CD4-positive, alpha-beta T cell treated with Interleukin-15 for 1 hour (primary cell): ENCODE measurements around the gene FHIT.

ENCODE experiments used
- DNase-seq: peaks from one replicate; pipeline ENCODE4 v3.0.0-alpha.2; 2020

The FHIT gene

DNA sequence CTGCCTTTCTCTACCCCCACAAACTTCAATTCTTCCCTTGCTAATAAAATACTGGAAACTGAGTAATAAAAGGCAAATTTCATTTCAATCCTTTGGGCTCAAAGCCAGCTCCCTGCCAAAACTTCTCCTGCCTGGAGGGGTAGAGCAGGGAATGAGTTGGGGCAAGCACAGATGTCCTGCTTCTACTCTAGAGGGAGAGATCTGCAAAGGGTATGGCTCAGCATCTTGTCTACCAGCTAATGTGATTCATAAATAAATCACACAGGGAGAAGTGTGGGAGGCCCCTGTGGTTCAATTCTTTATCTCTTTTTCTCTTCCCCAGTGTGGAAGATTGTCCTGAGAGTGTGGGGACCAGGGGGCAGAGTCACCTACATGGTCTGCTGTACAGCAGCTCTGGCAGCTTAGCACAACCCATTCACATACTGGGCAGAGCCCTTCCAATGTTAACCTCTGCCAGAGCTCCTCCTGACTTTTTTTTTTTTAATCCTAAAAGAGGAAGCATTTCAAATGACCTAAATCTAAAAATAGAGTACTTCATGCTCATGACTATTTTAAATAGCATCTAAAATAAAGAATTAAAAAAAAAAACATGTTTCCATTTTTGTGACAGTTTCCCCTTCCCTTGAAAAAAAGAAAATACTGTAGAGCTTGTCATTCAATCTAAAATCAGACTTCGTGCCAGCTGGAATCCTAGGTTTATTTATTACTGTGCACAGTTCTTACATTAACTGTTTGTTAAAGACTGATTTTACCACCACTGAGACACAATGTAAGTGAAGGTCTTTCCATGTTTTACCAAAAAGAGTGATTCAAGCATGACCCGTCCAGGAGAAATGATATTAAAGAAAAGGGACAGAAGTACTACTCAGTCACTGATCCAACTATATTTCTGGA lies 1117.7 kb downstream of the FHIT start:
- no peak for DNase-seq

- DNase-seq = no peak
These were observed 1119.6 kb downstream of the FHIT start for GRCh38 chr3:60131618-60132017.

GRCh38 chr3:60126511-60127304 lies 1124.5 kb downstream of the FHIT start:
- DNase-seq = no peak

DNA sequence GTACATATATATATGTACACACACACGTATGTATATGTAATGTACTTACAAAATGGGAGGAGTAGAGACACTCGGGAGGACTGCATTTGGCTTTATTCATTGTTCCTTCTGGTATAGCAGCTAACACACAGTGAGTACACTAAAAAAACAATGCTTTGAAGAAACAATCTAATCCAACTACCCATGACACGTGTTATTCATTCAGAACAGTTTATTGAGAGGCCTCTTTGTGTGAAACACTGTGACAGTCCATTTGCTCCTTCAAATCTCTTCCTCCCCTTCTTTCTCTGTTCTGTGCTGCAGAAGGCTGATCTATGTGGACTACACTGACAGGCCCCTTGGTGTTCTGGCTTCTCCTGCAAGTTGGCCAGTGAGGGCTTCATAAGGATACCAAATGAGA lies 1125.6 kb downstream of the FHIT start:
- no peak for DNase-seq

DNA sequence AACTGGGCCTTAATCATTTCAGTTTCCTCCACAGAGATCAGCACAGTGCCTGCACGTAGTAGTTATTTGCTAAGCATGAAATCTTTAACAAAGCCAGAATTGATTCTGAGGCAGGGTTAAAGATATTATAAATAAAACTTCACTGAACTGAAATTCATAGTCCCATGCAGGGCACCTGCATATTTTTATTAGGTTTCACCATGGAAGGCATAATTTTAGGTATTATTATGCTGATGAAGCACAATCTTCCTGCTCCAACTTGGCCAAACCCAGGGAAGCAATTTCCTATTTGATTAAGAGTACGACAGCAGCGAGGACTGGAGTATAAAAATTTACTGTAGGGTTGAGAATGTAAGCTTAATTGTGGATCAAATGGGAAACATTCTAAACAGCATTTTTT lies 1131.0 kb downstream of the FHIT start:
- DNase-seq = no peak

GRCh38 chr3:60114191-60114590 lies 1137.1 kb downstream of the FHIT start:
- DNase-seq = no peak

GRCh38 chr3:60107275-60107674 lies 1144.0 kb downstream of the FHIT start:
- DNase-seq = no peak

GRCh38 chr3:60102154-60102553 lies 1149.1 kb downstream of the FHIT start:
- DNase-seq = no peak

- no peak for DNase-seq
These were observed 1149.6 kb downstream of the FHIT start for GRCh38 chr3:60101621-60102020.

DNA sequence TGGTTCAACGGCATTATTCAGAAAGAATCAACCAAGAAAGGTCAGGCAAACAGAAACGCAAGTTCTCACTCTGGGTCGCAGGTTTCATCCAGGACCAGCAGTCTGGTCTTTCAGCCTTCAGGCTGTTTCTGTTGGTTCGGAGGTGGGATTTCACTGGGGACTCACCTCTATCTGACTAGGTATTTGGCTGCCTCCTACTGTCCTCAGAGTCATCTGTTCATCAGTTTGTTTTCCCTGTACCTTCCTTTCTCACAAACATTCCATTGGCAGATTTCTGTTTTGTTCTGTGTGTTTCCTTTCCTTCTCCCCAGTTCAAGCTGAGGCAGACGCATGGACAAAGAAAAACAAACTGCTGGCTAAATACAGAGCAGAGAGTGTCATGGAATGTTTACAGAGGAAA lies 1154.8 kb downstream of the FHIT start:
- DNase-seq = no peak

DNA sequence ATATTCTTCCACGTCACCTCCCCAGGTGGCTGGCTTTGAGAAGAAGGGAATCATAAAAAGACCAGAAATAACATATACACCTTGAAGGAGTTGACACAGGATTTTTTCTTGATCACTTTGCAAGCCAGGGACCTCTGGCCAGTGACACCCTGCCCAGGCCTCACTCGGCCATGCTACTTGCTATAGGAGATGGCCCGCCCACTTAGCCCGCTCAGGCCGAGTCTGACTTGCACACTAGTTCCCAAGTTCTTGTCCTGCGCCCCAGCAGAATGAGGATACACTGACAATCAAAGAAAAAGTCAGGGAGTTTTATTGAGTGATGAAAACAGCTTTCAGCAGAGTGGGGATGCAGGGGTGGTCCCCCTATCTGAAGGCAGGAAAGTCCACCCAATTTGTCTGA lies 1155.3 kb downstream of the FHIT start:
- DNase-seq = no peak

- no peak for DNase-seq
These were observed 1155.7 kb downstream of the FHIT start for GRCh38 chr3:60095516-60095915.

GRCh38 chr3:60094392-60094947 lies 1156.8 kb downstream of the FHIT start:
- no peak for DNase-seq

GRCh38 chr3:60090548-60090947 lies 1160.7 kb downstream of the FHIT start:
- peak; percentile 21 for DNase-seq

- no peak for DNase-seq
These were observed 1164.4 kb downstream of the FHIT start for GRCh38 chr3:60086811-60087210.

- DNase-seq = no peak
These were observed 1165.6 kb downstream of the FHIT start for GRCh38 chr3:60085649-60086048.

DNA sequence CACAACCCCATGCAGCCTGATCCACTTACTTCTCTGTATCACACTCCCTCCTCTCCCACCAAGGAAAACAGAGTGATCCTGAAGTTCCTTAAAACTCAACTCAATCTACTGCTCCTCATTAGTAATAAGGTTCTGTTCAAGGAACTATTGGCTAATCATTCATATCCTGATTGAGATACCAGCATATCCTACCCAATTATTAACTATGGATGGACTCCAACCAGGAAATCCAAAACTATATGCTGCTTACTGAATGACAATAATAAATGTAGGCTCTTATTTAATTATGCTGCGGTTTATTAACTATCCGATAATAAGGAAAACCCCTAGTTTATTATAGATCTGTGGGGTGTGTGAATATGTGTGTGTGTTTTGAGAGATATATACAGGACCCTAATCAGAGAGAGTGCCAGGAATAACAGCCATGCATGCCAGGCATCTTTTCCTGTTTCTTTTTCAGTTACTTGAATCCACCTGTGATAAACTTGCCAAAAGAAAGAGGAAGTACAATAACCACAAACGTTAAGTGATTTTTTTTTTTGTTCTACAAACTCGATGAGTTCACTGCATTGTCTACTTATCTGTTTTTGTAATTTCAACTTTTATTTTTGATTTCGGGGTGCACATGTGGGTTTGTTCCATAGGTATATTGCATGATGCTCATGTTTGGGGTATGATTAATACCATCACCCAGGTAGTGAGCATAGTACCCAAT lies 1169.7 kb downstream of the FHIT start:
- DNase-seq = no peak

DNA sequence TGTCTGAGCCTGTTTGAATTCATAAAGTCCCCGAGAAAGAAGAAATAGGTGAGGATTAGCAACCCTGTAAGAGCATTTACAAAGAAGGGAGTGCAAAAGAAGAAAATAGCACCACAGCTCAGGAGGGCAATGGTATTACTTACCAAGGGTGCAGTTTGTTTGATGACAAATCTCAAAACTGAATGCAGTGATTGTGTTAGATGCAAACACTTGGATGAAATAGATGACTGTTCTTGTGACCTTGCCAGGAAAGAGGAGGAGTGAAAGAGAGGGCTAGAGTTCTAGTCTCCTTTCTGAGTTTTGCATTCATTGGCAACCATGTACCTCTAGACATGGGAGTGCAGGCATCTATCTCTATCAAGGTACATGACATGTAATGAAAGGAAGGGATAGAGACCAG lies 1170.6 kb downstream of the FHIT start:
- no peak for DNase-seq

DNA sequence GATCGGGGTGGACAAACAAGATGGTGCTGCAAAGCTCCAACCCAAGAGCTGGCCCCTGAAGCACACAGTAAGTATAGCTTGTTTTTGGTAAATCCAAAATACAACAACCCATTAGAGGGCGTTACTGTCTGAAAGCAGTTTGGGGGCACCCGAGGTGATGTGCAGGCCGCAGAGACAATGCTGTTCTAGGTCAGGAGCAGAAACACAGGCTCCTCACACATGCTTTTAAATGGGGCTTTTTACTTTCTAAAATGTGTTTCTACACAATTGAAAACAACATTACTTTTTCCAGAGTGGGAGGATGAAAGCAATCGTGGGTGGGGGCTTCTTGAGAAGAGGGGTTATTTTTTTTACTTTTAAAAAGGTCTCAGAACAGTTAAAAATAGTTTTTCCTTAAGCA lies 1172.2 kb downstream of the FHIT start:
- peak; percentile 57 for DNase-seq

DNA sequence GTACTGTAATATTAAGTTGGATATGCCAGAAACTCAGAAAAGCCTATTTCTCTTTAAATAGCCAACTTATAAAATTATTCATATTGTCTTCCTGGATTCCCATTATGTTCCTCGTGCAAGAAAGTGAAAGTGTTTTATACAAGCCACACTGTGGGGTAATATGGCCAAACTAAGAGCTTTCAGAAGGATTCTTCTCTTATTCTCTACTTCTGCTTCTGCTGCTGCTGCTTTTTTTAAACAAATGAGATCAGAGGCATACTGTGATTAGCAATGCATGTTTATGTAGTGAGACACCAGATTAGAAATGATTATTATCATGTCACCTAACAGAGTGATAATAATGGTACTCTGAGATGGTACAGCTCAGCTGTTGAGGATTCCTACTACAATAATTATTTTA lies 1174.9 kb downstream of the FHIT start:
- DNase-seq = no peak

GRCh38 chr3:60073942-60074341 lies 1177.3 kb downstream of the FHIT start:
- no peak for DNase-seq

DNA sequence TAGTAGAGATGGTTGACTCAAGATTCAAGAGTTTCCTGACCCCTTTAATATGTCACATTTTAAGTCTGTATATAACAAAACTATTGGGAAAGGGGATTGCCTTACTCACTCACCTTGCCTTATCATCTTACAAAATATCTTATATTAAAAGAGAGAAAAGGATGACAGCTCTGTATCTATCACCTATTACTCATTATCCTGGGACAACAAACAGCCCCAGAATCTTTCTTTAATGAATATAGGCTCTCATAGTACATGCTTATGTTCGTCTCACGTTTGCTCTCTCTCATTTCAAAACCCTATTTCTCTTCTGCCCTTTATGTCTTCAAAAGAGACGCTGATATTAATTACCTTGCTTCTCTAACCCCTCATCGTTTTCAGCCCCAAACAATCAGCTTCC lies 1178.0 kb downstream of the FHIT start:
- no peak for DNase-seq

GRCh38 chr3:60070366-60070765 lies 1180.9 kb downstream of the FHIT start:
- no peak for DNase-seq
